Nephron progenitor cell (in vitro differentiated cells): ENCODE results near the gene RBP3.

Source experiments
- DNase-seq: peaks from one replicate; pipeline ENCODE4 v3.0.0; 2021
- H3K27ac Mint-ChIP-seq: 2 replicates; pipeline ENCODE4 v1.8.0; 2021; ENCODE audit warnings: mild to moderate bottlenecking, moderate library complexity, mixed read lengths
- H3K27me3 Mint-ChIP-seq: 2 replicates; pipeline ENCODE4 v1.8.0; 2021; ENCODE audit warnings: mild to moderate bottlenecking, low read depth, mixed read lengths; ENCODE audit not compliant: poor library complexity
- H3K36me3 Mint-ChIP-seq: 2 replicates; pipeline ENCODE4 v1.8.0; 2021; ENCODE audit warnings: low read depth, mixed read lengths
- H3K4me1 Mint-ChIP-seq: 2 replicates; pipeline ENCODE4 v1.8.0; 2021; ENCODE audit warnings: mixed read lengths
- H3K4me3 Mint-ChIP-seq: 2 replicates; pipeline ENCODE4 v1.8.0; 2021; ENCODE audit warnings: mild to moderate bottlenecking, moderate library complexity, mixed read lengths
- H3K9me3 Mint-ChIP-seq: 2 replicates; pipeline ENCODE4 v1.8.0; 2021; ENCODE audit warnings: mild to moderate bottlenecking, moderate library complexity, mixed read lengths
- TF ChIP-seq, protein P1 (sequence below): fragments of 200-600 bp; sonication (generic); IDR thresholded peaks from 2 replicates; pipeline ENCODE4 v1.5.0; 2021; ENCODE audit warnings: antibody characterized with exemption

RBP3 gene

DNA sequence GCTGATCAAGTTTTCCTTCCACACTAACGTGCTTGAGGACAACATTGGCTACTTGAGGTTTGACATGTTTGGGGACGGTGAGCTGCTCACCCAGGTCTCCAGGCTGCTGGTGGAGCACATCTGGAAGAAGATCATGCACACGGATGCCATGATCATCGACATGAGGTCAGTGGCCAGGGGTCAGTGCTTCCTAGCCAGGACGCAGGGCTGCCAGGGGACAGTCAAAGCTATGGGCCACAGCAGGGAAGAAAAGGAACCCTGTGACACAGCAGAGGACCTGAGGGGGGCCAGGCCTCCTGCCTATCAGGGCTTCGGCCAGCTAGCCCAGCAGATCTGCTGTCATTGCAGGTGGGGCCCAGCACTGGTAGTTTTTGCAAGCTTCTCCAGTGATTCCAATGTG is 5.2 kb downstream of the RBP3 start:
- no peaks in the 10 kb centered on the region for H3K4me1 Mint-ChIP-seq
- no peak for DNase-seq
- no peak overlapping the region for H3K27ac Mint-ChIP-seq
- TF ChIP-seq, protein P1, sequence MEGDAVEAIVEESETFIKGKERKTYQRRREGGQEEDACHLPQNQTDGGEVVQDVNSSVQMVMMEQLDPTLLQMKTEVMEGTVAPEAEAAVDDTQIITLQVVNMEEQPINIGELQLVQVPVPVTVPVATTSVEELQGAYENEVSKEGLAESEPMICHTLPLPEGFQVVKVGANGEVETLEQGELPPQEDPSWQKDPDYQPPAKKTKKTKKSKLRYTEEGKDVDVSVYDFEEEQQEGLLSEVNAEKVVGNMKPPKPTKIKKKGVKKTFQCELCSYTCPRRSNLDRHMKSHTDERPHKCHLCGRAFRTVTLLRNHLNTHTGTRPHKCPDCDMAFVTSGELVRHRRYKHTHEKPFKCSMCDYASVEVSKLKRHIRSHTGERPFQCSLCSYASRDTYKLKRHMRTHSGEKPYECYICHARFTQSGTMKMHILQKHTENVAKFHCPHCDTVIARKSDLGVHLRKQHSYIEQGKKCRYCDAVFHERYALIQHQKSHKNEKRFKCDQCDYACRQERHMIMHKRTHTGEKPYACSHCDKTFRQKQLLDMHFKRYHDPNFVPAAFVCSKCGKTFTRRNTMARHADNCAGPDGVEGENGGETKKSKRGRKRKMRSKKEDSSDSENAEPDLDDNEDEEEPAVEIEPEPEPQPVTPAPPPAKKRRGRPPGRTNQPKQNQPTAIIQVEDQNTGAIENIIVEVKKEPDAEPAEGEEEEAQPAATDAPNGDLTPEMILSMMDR = no peak
- H3K27me3 Mint-ChIP-seq = peaks cover 5% of the 10 kb centered on the region
- H3K9me3 Mint-ChIP-seq = no peaks in the 10 kb centered on the region
- no peaks in the 10 kb centered on the region for H3K36me3 Mint-ChIP-seq
- no peak overlapping the region for H3K4me3 Mint-ChIP-seq

DNA sequence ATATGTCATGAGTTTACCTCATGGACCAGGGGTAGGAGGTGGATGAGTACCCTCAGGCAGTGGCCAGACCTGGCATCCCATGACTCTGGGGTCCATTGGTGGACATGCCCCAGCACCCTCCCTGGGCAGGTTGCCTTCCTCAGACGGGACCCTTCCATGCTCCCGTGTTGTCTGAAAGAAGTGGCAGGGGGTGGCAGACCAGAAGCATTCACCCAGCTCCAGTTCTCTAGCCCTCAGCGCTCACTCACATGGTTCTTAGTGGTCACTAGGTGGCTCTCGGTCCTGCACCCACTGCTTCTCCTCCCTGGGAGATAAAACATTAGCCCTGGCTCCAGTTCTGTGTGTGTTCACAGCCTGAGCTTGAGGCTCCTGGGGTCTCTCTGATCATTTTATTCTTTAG is 6.0 kb downstream of the RBP3 start:
- no peak overlapping the region for H3K27ac Mint-ChIP-seq
- peaks cover 5% of the 10 kb centered on the region for H3K27me3 Mint-ChIP-seq
- TF ChIP-seq, protein P1 = no peak
- H3K4me3 Mint-ChIP-seq = no peak overlapping the region
- DNase-seq = no peak
- H3K4me1 Mint-ChIP-seq = no peaks in the 10 kb centered on the region
- H3K9me3 Mint-ChIP-seq = no peaks in the 10 kb centered on the region
- no peaks in the 10 kb centered on the region for H3K36me3 Mint-ChIP-seq

GRCh38 chr10:47354900-47355299 is 6.7 kb downstream of the RBP3 start:
- no peaks in the 10 kb centered on the region for H3K9me3 Mint-ChIP-seq
- H3K4me1 Mint-ChIP-seq = no peaks in the 10 kb centered on the region
- peaks cover 5% of the 10 kb centered on the region for H3K27me3 Mint-ChIP-seq
- H3K36me3 Mint-ChIP-seq = no peaks in the 10 kb centered on the region
- no peak overlapping the region for H3K4me3 Mint-ChIP-seq
- no peak overlapping the region for H3K27ac Mint-ChIP-seq
- TF ChIP-seq, protein P1 = no peak
- no peak for DNase-seq

DNA sequence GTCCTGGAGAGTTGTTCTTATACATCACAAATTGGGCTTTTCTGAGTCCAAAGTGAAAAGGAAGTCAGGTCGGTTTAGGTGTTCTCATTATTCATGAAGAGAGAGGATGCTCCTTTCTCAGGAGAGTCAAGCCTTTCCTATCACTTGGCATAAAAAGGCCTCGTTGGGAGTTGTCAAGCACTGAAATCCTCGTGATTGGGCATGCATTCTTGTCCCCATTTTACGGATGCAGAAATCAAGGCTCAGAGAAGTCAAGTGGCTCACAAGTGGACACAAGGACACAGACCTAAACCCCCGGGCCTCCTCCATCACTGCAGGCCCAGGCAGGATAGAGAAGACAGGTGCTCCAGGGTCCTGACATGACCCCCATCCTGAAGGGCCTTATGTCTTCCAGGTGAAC is 8.5 kb downstream of the RBP3 start:
- DNase-seq = no peak
- peaks cover 5% of the 10 kb centered on the region for H3K4me1 Mint-ChIP-seq
- H3K27ac Mint-ChIP-seq = no peak overlapping the region
- H3K27me3 Mint-ChIP-seq = peaks cover 5% of the 10 kb centered on the region
- H3K4me3 Mint-ChIP-seq = no peak overlapping the region
- TF ChIP-seq, protein P1 = no peak
- no peaks in the 10 kb centered on the region for H3K9me3 Mint-ChIP-seq
- H3K36me3 Mint-ChIP-seq = no peaks in the 10 kb centered on the region

GRCh38 chr10:47357131-47357582 is 9.0 kb downstream of the RBP3 start:
- Mint-ChIP-seq H3K36me3 (no peaks in the 10 kb centered on the region), H3K4me1 (peaks cover 5% of the 10 kb centered on the region), H3K27ac (no peak overlapping the region), H3K9me3 (no peaks in the 10 kb centered on the region), H3K4me3 (no peak overlapping the region), H3K27me3 (peaks cover 7% of the 10 kb centered on the region)
- TF ChIP-seq, protein P1 = no peak
- DNase-seq = no peak

- Mint-ChIP-seq H3K27me3 (peaks cover 7% of the 10 kb centered on the region), H3K4me1 (peaks cover 5% of the 10 kb centered on the region), H3K9me3 (no peaks in the 10 kb centered on the region), H3K4me3 (no peak overlapping the region), H3K27ac (no peak overlapping the region), H3K36me3 (no peaks in the 10 kb centered on the region)
- TF ChIP-seq, protein P1 = no peak
- no peak for DNase-seq
These were observed 9.7 kb downstream of the RBP3 start for GRCh38 chr10:47357911-47358310.
